ENCODE measurements around the gene CHAD. TPM values are rescaled to one million over a fixed set of nuclear protein-coding genes. Genes with fewer than 3 reads are reported as not detected.
"Not testable (repeated sequence)": the region's sequence is repeated elsewhere in the genome, so short reads cannot be mapped to it uniquely, and the experiment has no call there.

Gene CHAD
- polyA plus RNA-seq, 5 donors: 4.2 to 6.5 (median 4.8) TPM

- DNase-seq: no peak
Observed at GRCh38 chr17:50429793-50430192, 38.9 kb downstream of the CHAD start.

GRCh38 chr17:50428831-50429424 is 39.8 kb downstream of the CHAD start:
- DNase-seq: no peak

- not testable (repeated sequence) for DNase-seq
Observed at GRCh38 chr17:50428126-50428525, 40.6 kb downstream of the CHAD start.

GRCh38 chr17:50426814-50427787 is 41.6 kb downstream of the CHAD start:
- peak in 1 of 2 donors; percentile 29 for DNase-seq

- DNase-seq: no peak
Observed at GRCh38 chr17:50426472-50426782, 42.3 kb downstream of the CHAD start.

GRCh38 chr17:50425682-50426471 is 42.8 kb downstream of the CHAD start, which contains the start of gene ACSF2:
TSS of gene ACSF2 (plus strand) at chr17:50426218. CDS start at chr17:50426262, 44 bp downstream.
- peak; percentile 77 to 79 for DNase-seq

GRCh38 chr17:50424996-50425681 is 43.5 kb downstream of the CHAD start:
- DNase-seq: no peak

GRCh38 chr17:50424246-50424995 is 44.3 kb downstream of the CHAD start:
- no peak for DNase-seq

GRCh38 chr17:50423553-50424159 is 45.0 kb downstream of the CHAD start:
- no peak for DNase-seq

- no peak for DNase-seq
Observed at GRCh38 chr17:50422738-50423137, 45.9 kb downstream of the CHAD start.

- DNase-seq: peak in 1 of 2 donors; percentile 27
Observed at GRCh38 chr17:50421308-50422051, 47.2 kb downstream of the CHAD start.

GRCh38 chr17:50420419-50421112 is 48.1 kb downstream of the CHAD start:
- no peak for DNase-seq

- not testable (repeated sequence) for DNase-seq
Observed at GRCh38 chr17:50419577-50419976, 49.1 kb downstream of the CHAD start.

GRCh38 chr17:50414808-50415207 is 53.9 kb downstream of the CHAD start:
- no peak for DNase-seq

Other genes with a start within 250 kb of the CHAD start
- gene TMEM92, start 194.4 kb downstream of the CHAD start, polyA plus RNA-seq (ENCODE audit: insufficient read depth in 1 of 5, insufficient read length in 5 of 5, low replicate concordance in 1 of 5): 1 to 10 TPM; 4.4 to 8.7 (median 7.5) TPM
- gene XYLT2, start 122.8 kb downstream of the CHAD start, polyA plus RNA-seq (ENCODE audit: insufficient read depth in 1 of 5, insufficient read length in 5 of 5, low replicate concordance in 1 of 5): 10 to 100 TPM; 15.9 to 25.9 (median 21.6) TPM
- gene MRPL27, start 95.7 kb downstream of the CHAD start, polyA plus RNA-seq (ENCODE audit: insufficient read depth in 1 of 5, insufficient read length in 5 of 5, low replicate concordance in 1 of 5): 10 to 100 TPM; 48.3 to 67.2 (median 55.7) TPM
- gene EME1, start 95.7 kb downstream of the CHAD start, polyA plus RNA-seq (ENCODE audit: insufficient read depth in 1 of 5, insufficient read length in 5 of 5, low replicate concordance in 1 of 5): 10 to 100 TPM in 3 of 5 donors, 1 to 10 TPM in 2; 7.2 to 13.9 (median 11.1) TPM
- gene LRRC59, start 71.4 kb downstream of the CHAD start, polyA plus RNA-seq (ENCODE audit: insufficient read depth in 1 of 5, insufficient read length in 5 of 5, low replicate concordance in 1 of 5): 10 to 100 TPM; 40.8 to 62.9 (median 44.7) TPM
- 100 to 1,000 TPM in 4 of 5 donors, 10 to 100 TPM in 1; 95.0 to 131 (median 114) TPM for gene ACSF2, start 42.7 kb downstream of the CHAD start, polyA plus RNA-seq (ENCODE audit: insufficient read depth in 1 of 5, insufficient read length in 5 of 5, low replicate concordance in 1 of 5)
- gene RSAD1, start 10.0 kb upstream of the CHAD start, polyA plus RNA-seq (ENCODE audit: insufficient read depth in 1 of 5, insufficient read length in 5 of 5, low replicate concordance in 1 of 5): 10 to 100 TPM; 41.2 to 56.4 (median 50.3) TPM
- gene MYCBPAP, start 39.6 kb upstream of the CHAD start, polyA plus RNA-seq (ENCODE audit: insufficient read depth in 1 of 5, insufficient read length in 5 of 5, low replicate concordance in 1 of 5): 1 to 10 TPM; 5.0 to 8.2 (median 7.0) TPM
- 1 to 10 TPM; 2.8 to 7.4 (median 5.2) TPM for gene EPN3, start 63.9 kb upstream of the CHAD start, polyA plus RNA-seq (ENCODE audit: insufficient read depth in 1 of 5, insufficient read length in 5 of 5, low replicate concordance in 1 of 5)
- gene SPATA20, start 78.3 kb upstream of the CHAD start, polyA plus RNA-seq (ENCODE audit: insufficient read depth in 1 of 5, insufficient read length in 5 of 5, low replicate concordance in 1 of 5): 10 to 100 TPM; 38.0 to 51.3 (median 41.6) TPM
- 10 to 100 TPM; 16.2 to 32.8 (median 17.1) TPM for gene CACNA1G, start 91.8 kb upstream of the CHAD start, polyA plus RNA-seq (ENCODE audit: insufficient read depth in 1 of 5, insufficient read length in 5 of 5, low replicate concordance in 1 of 5)
- 10 to 100 TPM; 27.4 to 61.4 (median 39.5) TPM for gene ABCC3, start 166.0 kb upstream of the CHAD start, polyA plus RNA-seq (ENCODE audit: insufficient read depth in 1 of 5, insufficient read length in 5 of 5, low replicate concordance in 1 of 5)
- 10 to 100 TPM; 42.8 to 51.4 (median 47.3) TPM for gene ANKRD40, start 239.0 kb upstream of the CHAD start, polyA plus RNA-seq (ENCODE audit: insufficient read depth in 1 of 5, insufficient read length in 5 of 5, low replicate concordance in 1 of 5)

Data from right lung (tissue), 5 donors.